ENCODE data around the gene MTHFD1L.
A peak's percentile ranks its signal among the peaks of the same experiment; 100 is the strongest.

MTHFD1L gene

GRCh38 chr6:150866147-150866990 is 867 bp downstream of the MTHFD1L start:
- DNase-seq: peak; percentile 91

DNA sequence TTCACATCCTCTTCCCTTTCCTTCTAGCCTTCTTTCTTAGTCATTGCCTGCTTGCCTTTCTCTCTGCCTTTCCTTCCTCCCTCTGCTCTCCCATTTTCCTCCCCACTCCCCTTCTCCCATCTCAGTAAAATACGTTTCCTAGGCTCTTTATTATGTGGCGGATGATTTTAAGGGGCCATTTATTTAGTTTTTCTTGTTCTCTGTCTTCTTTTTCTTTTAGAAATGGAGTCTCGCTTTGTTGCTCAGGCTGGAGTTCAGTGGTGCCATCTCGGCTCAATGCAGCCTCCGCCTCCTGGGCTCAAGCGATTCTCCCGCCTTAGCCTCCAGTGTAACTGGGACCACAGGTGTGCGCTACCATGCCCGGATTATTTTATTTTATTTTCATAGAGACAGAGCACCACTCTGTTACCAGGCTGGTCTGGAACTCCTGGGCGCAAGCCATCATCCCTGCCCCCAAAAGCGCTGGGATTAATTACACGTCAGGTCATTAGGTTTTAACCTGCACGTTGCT is 1.5 kb downstream of the MTHFD1L start:
- no peak for DNase-seq

- no peak for DNase-seq
Observed at GRCh38 chr6:150868759-150869158, 3.3 kb downstream of the MTHFD1L start.

DNA sequence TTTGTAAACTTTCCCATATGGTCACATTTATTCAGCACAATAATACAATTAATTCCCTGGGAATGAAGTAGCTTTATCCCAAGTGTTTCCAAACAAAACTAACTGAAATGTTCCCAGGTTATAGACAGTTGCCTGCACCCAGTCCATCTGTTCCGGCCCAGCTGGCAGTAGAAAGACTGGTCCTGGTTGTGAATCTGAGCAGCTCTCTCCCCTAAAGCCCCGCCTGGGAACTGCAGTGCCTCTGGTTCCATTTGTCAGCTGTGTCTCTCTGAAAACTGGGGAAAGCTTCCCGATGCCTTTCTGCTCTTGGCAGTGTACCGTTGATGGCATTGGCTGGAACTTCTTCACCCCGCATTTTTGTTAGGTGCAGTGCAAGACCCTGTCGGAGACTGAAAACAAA is 8.7 kb downstream of the MTHFD1L start:
- no peak for DNase-seq

GRCh38 chr6:150875841-150876240 is 10.3 kb downstream of the MTHFD1L start:
- no peak for DNase-seq

DNA sequence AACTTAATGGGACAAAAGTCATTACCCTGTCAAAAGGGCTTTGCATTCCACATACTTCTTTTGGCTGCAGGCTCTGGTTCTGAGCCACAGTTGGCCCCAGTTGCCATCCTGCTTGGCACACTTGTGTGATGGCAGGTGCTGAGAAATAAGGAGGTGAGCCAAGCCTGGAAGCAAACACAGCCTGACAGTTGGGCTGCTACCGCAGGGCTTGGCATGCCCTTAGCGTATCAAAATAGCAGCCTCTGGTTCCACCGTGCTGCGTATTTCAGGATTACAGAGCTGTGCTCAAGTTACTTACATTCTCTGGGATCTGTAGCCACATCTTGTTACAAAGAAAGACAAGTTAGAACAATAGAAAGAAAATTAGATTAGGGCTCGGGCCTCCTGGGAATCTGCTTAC is 11.1 kb downstream of the MTHFD1L start:
- no peak for DNase-seq

- DNase-seq: no peak
Observed at GRCh38 chr6:150877928-150878327, 12.4 kb downstream of the MTHFD1L start.

GRCh38 chr6:150878347-150879213 is 13.1 kb downstream of the MTHFD1L start:
- DNase-seq: no peak

DNA sequence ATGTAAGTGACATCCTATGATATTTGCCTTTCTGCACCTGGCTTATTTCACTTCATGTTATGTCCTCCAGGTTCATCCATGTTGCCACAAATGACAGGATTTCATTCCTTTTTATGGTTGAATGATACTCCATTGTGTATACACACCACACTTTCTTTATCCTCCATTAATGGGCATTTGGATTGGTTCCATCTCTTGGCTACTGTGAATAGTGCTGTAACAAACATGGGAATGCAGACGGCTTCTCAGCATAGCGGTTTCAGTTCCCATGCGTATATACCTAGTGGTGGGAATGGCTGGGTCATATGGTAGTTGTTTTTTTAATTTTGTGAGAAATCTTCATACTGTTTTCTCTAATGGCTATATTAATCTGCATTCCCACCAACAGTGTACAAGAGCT is 14.8 kb downstream of the MTHFD1L start:
- DNase-seq: no peak

- peak; percentile 49 for DNase-seq
Observed at GRCh38 chr6:150881911-150882481, 16.5 kb downstream of the MTHFD1L start.

DNA sequence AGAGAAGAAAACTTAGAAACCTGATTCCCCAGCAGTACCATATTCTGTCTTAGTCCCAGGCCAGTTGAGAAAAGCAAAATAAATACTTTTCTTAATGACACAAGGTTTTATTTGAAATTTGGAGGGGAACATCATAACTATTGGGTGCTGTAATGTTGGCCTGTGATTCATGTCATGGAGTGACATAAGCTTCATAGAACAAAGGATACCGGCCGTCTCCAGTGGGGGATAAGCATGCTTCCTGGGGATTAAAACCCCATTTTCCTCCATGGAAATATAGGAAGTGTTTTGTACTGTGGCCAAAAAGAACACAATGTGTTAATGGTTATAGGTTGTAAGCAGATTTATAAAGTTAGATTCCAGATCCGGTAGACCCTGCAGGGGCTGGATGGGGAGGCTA is 18.0 kb downstream of the MTHFD1L start:
- DNase-seq: no peak

DNA sequence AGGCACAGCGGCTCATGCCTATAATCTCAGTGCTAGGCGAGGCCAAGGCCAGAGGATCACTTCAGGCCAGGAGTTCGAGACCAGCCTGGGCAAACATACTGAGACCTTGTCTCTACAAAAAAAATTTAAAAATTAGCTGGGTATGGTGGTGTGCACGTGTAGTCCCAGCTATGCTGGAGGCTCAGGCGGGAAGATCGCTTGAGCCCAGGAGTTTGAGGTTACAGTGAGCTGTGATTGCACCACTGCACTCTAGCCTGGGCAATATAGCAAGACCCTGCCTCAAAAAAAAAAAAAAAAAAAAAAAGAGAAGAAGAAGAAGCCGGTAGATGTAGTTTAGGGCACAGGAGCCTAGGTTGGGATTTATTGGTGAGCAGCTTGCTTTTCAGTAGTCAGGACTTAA is 20.7 kb downstream of the MTHFD1L start:
- DNase-seq: no peak

GRCh38 chr6:150887978-150888563 is 22.6 kb downstream of the MTHFD1L start:
- DNase-seq: no peak

DNA sequence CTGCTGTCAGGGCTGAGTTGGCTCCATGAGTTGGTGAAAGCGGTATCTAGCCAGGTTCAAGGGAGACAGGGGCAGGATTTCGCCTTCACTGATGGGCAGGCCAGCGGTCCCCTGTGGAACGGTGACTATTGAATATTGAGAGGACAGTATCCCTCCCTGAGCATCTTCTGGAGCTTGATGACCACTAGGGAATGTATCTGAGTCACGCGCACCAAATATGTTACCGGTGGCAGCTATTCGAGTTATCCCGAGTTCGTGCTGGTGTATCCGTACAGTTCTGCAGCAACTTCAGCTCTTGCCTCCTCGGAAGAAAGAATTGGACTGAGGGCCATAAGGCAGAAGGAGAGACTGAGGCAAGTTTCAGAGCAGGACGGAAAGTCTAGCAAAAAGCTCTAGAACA is 24.8 kb downstream of the MTHFD1L start:
- no peak for DNase-seq

- peak; percentile 75 for DNase-seq
Observed at GRCh38 chr6:150891888-150892485, 26.5 kb downstream of the MTHFD1L start.

DNA sequence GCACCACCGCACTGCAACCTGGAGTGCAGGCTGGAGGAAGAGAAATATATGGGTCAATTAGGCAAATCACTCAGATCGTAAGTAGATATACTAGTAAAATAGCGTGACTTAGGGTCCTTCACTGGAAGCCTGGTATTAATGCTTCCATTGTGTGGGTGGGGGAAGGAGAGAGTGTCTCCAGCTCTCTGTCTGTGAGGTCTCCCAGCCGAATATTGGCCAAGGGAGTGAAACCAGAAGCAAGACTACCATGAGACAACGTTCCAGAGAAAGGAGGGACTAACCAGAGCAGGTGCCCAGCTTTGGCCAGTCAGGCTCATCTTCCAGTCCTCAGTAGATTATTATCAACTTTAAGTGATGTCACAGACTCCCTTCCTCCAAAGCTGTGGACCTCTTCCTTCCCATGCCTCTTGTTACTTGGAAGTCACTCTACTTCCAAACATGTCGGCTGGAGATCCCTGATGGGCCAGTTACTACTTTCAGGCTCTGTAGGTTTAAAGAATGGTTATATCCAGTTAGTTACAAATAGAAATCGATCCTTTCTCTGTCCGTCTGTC is 28.8 kb downstream of the MTHFD1L start:
- no peak for DNase-seq

DNA sequence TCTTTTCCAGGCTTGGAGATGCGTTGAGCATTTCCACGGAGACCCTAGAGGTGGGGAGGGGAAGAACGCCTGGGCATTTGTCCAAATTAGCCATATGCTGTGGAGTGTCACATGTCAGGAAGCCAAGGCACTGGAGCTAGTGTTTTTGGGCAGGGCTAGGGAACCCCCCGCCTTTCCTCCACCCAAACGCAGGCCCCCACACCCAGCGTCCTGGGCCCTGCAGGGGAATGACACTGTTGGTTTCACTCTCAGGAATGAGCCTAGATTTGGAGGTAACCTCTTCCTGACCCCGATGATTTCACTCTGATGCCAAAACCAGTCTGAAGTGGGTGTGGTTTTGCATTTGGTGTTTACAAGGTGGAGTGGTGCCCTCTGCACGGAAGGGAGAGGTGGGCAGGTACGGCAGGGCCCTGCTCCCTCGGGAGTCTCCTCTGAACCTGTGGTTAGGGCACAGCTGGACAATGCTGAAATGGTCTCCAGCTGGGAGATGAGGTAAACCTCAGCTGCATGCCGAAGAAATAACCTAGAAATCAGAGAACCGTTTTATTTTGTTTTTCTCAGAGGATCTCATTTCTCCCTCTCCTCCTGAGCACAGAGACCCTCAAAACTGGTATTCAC is 29.5 kb downstream of the MTHFD1L start:
- no peak for DNase-seq

- DNase-seq: no peak
Observed at GRCh38 chr6:150895928-150896632, 30.6 kb downstream of the MTHFD1L start.

DNA sequence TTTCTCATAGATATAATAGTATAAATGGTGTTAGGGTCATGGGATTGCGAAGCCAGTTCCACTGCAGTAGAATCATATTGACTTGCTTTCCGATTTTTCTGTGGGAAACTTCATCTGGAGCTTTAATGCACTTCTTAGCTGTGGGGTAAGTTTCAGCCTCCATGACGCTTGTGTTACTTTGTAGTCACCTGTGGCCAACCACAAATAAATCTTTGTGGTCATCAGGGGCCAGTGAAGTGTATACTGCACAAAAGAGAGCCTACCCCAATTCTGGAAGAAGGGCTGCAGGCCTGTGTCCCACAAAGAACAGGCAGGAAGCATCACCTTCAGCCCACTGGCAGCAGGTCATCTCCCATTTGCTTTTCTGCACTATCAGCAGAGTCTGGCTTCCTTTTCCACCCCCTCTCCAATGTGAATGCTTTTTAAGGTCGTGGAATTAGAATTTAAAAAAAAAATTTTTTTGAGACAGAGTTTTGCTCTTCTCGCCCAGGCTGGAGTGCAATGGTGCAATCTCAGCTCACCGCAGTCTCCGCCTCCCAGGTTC is 32.0 kb downstream of the MTHFD1L start:
- no peak for DNase-seq

GRCh38 chr6:150898399-150899170 is 33.1 kb downstream of the MTHFD1L start:
- no peak for DNase-seq
